ENCODE data around the gene MOB3A. TPM values are rescaled to one million over a fixed set of nuclear protein-coding genes. Genes with fewer than 3 reads are reported as not detected.
A peak's percentile ranks its signal among the peaks of the same experiment; 100 is the strongest.

The MOB3A gene
- total RNA-seq, 1 donor, result 34.0 TPM

GRCh38 chr19:2032296-2032941 is 63.7 kb downstream of the MOB3A start:
- H3K4me3 ChIP-seq (ENCODE audit: insufficient read depth, low read length), result peak overlapping the region; percentile 60
- no peaks in the 10 kb centered on the region for H3K27me3 ChIP-seq (ENCODE audit: insufficient read depth, low read length)
- H3K79me2 ChIP-seq (ENCODE audit: insufficient read depth, low read length), result no peaks in the 10 kb centered on the region
- peaks cover 4% of the 10 kb centered on the region for H3K9me3 ChIP-seq (ENCODE audit: low read depth, low read length)
- no peaks in the 10 kb centered on the region for H3K36me3 ChIP-seq (ENCODE audit: insufficient read depth, low read length)
- peak overlapping the region; percentile 81 for H3K4me2 ChIP-seq (ENCODE audit: insufficient read depth, low read length)
- H3K27ac ChIP-seq (ENCODE audit: low read depth, low read length), result peak overlapping the region; percentile 37
- H3K4me1 ChIP-seq (ENCODE audit: insufficient read depth, low read length), result peaks cover 22% of the 10 kb centered on the region
- H4K20me1 ChIP-seq (ENCODE audit: insufficient read depth, low read length), result no peaks in the 10 kb centered on the region
- no peak for TF ChIP-seq CTCF (IDR thresholded peaks at IDR 0.05; ENCODE audit: extremely low read depth, low read depth, low read length)
- H2AFZ ChIP-seq (ENCODE audit: low read length), result peak overlapping the region; percentile 87
- peak; percentile 99 for DNase-seq (ENCODE audit: insufficient read length, low spot score, missing footprints)

DNA sequence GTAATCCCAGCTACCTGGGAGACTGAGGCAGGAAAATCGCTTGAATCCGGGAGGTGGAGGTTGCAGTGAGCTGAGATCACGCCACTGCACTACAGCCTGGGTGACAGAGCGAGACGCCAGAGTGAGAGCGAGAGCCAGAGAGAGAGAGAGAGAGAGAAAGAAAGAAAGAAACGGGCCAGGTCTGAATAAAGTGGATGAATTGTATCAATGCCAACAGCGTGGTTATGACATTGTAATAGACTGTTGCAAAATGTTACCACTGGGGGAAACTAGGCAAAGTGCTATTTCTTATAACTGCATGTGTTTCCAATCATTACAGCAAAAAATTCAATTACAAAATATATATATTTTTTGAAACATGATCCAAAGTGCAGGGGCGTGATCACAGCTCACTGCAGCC is 68.8 kb downstream of the MOB3A start:
- Histone ChIP-seq H3K4me1 (ENCODE audit: insufficient read depth, low read length) (peaks cover 22% of the 10 kb centered on the region), H3K27ac (ENCODE audit: low read depth, low read length) (no peak overlapping the region), H2AFZ (ENCODE audit: low read length) (no peak overlapping the region), H3K27me3 (ENCODE audit: insufficient read depth, low read length) (no peaks in the 10 kb centered on the region), H4K20me1 (ENCODE audit: insufficient read depth, low read length) (no peaks in the 10 kb centered on the region), H3K79me2 (ENCODE audit: insufficient read depth, low read length) (no peaks in the 10 kb centered on the region), H3K4me3 (ENCODE audit: insufficient read depth, low read length) (no peak overlapping the region), H3K9me3 (ENCODE audit: low read depth, low read length) (peaks cover 3% of the 10 kb centered on the region), H3K36me3 (ENCODE audit: insufficient read depth, low read length) (no peaks in the 10 kb centered on the region), H3K4me2 (ENCODE audit: insufficient read depth, low read length) (peak overlapping the region; percentile 43)
- peak; percentile 81 for DNase-seq (ENCODE audit: insufficient read length, low spot score, missing footprints)
- TF ChIP-seq CTCF (IDR thresholded peaks at IDR 0.05; ENCODE audit: extremely low read depth, low read depth, low read length), result peak; percentile 8

DNA sequence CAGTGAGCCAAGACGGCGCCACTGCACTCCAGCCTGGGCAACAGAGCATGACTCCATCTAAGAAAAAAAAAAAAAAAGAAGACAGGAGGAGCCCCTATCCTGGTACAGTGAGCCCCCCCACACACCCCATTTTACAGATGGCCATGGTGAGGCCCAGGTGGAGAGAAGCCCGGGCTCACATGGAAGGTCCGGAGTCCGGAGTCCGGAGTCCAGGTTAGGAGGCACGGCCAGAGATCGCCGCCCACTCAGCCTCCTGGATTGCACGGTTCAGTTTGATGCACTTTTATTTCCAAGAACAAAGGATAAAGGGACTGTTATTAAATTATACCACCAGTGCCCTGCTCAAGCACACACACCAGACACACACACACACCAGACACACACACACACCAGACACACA is 69.4 kb downstream of the MOB3A start:
- no peaks in the 10 kb centered on the region for H3K79me2 ChIP-seq (ENCODE audit: insufficient read depth, low read length)
- TF ChIP-seq CTCF (IDR thresholded peaks at IDR 0.05; ENCODE audit: extremely low read depth, low read depth, low read length), result no peak
- H3K4me1 ChIP-seq (ENCODE audit: insufficient read depth, low read length), result peaks cover 16% of the 10 kb centered on the region
- no peak overlapping the region for H3K4me2 ChIP-seq (ENCODE audit: insufficient read depth, low read length)
- H4K20me1 ChIP-seq (ENCODE audit: insufficient read depth, low read length), result no peaks in the 10 kb centered on the region
- peak; percentile 31 for DNase-seq (ENCODE audit: insufficient read length, low spot score, missing footprints)
- H3K36me3 ChIP-seq (ENCODE audit: insufficient read depth, low read length), result no peaks in the 10 kb centered on the region
- H3K27me3 ChIP-seq (ENCODE audit: insufficient read depth, low read length), result peaks cover 1% of the 10 kb centered on the region
- peaks cover 3% of the 10 kb centered on the region for H3K9me3 ChIP-seq (ENCODE audit: low read depth, low read length)
- H2AFZ ChIP-seq (ENCODE audit: low read length), result no peak overlapping the region
- no peak overlapping the region for H3K4me3 ChIP-seq (ENCODE audit: insufficient read depth, low read length)
- H3K27ac ChIP-seq (ENCODE audit: low read depth, low read length), result no peak overlapping the region

DNA sequence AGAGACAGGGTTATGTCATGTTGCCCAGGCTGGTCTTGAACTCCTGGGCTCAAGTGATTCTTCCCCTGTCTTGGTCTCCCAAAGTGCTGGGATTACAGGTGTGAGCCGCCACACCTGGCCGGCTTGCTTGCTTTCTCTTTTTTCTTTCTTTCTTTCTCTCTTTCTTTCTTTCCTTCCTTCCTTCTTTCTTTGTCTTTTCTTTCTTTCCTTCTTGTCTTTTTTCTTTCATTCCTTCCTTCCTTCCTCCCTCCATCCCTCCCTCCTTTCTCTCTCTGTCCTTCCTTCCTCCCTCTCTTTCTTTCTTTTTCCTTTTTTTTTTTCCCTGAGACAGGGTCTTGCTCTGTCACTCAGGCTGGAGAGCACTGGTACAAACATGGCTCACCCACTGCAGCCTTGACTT is 73.8 kb downstream of the MOB3A start:
- peaks cover 3% of the 10 kb centered on the region for H3K9me3 ChIP-seq (ENCODE audit: low read depth, low read length)
- H4K20me1 ChIP-seq (ENCODE audit: insufficient read depth, low read length), result no peaks in the 10 kb centered on the region
- no peak overlapping the region for H3K4me2 ChIP-seq (ENCODE audit: insufficient read depth, low read length)
- DNase-seq (ENCODE audit: insufficient read length, low spot score, missing footprints), result no peak
- TF ChIP-seq CTCF (IDR thresholded peaks at IDR 0.05; ENCODE audit: extremely low read depth, low read depth, low read length), result no peak
- no peaks in the 10 kb centered on the region for H3K36me3 ChIP-seq (ENCODE audit: insufficient read depth, low read length)
- H3K4me3 ChIP-seq (ENCODE audit: insufficient read depth, low read length), result no peak overlapping the region
- H3K27ac ChIP-seq (ENCODE audit: low read depth, low read length), result no peak overlapping the region
- H3K79me2 ChIP-seq (ENCODE audit: insufficient read depth, low read length), result no peaks in the 10 kb centered on the region
- no peak overlapping the region for H2AFZ ChIP-seq (ENCODE audit: low read length)
- H3K27me3 ChIP-seq (ENCODE audit: insufficient read depth, low read length), result peaks cover 3% of the 10 kb centered on the region
- peaks cover 2% of the 10 kb centered on the region for H3K4me1 ChIP-seq (ENCODE audit: insufficient read depth, low read length)
